CD4-positive, alpha-beta memory T cell (primary cell): Measurements from ENCODE around the gene EFCAB5. TPM values are rescaled to one million over a fixed set of nuclear protein-coding genes. Genes with fewer than 3 reads are reported as not detected.
A peak's percentile ranks its signal among the peaks of the same experiment; 100 is the strongest.
"Not testable (repeated sequence)": the region's sequence is repeated elsewhere in the genome, so short reads cannot be mapped to it uniquely, and the experiment has no call there.

Experiments used
- CTCF ChIA-PET: fragments of 350-600 bp; sonication (Branson Sonifier 250); formaldehyde crosslinking; loops from one replicate; lab custom pipeline; 2021; ENCODE audit warnings: inconsistent platforms; ENCODE audit not compliant: partially characterized antibody; lab: Charles Lee
- POLR2A ChIA-PET: fragments of 350-600 bp; sonication (Branson Sonifier 250); formaldehyde crosslinking; loops from one replicate; lab custom pipeline; 2021; ENCODE audit not compliant: partially characterized antibody; lab: Charles Lee
- DNase-seq, 5 donors: peaks; one replicate each; pipeline versions ENCODE4 v3.0.0 to v3.0.0-alpha.2; 2020 to 2022; ENCODE audit warnings: mixed read lengths in 1 of 5
- H3K27ac ChIP-seq: one replicate; pipeline ENCODE4 v1.7.0; 2013; ENCODE audit warnings: low read depth, low read length
- H3K27me3 ChIP-seq: 2 replicates; pipeline ENCODE4 v1.7.0; 2013; ENCODE audit warnings: mild to moderate bottlenecking, low read length, moderate library complexity; ENCODE audit not compliant: insufficient read depth
- H3K36me3 ChIP-seq: 2 replicates; pipeline ENCODE4 v1.7.0; 2013; ENCODE audit warnings: mild to moderate bottlenecking, low read length, moderate library complexity; ENCODE audit not compliant: insufficient read depth
- H3K4me1 ChIP-seq: 2 replicates; pipeline ENCODE4 v1.7.0; 2013; ENCODE audit warnings: mild to moderate bottlenecking, low read length, moderate library complexity; ENCODE audit not compliant: insufficient read depth
- H3K4me3 ChIP-seq, 2 donors: one replicate each; pipeline ENCODE4 v1.7.0; 2013; ENCODE audit warnings: low read length in 2 of 2, mild to moderate bottlenecking in 1 of 2
- H3K9me3 ChIP-seq, 2 donors: one replicate each; pipeline ENCODE4 v1.7.0; 2013; ENCODE audit warnings: low read length in 2 of 2, control low read depth in 1 of 2; ENCODE audit not compliant: control insufficient read depth in 1 of 2
- H3K27ac Mint-ChIP-seq, 7 donors: one replicate each; pipeline ENCODE4 v1.8.0; 2020 to 2021; ENCODE audit warnings: mixed read lengths in 7 of 7, mild to moderate bottlenecking in 6 of 7, inconsistent platforms in 3 of 7, moderate library complexity in 3 of 7
- H3K27me3 Mint-ChIP-seq, 2 donors: one replicate each; pipeline ENCODE4 v1.8.0; 2020 to 2021; ENCODE audit warnings: mixed read lengths in 2 of 2
- H3K36me3 Mint-ChIP-seq, 2 donors: one replicate each; pipeline ENCODE4 v1.8.0; 2020 to 2021; ENCODE audit warnings: mixed read lengths in 2 of 2, inconsistent platforms in 1 of 2, mild to moderate bottlenecking in 1 of 2
- H3K4me1 Mint-ChIP-seq, 4 donors: one replicate each; pipeline ENCODE4 v1.8.0; 2020 to 2021; ENCODE audit warnings: mixed read lengths in 4 of 4, mild to moderate bottlenecking in 1 of 4
- H3K4me3 Mint-ChIP-seq, 8 donors: one replicate each; pipeline ENCODE4 v1.8.0; 2020 to 2021; ENCODE audit warnings: mixed read lengths in 8 of 8, mild to moderate bottlenecking in 7 of 8, moderate library complexity in 6 of 8, inconsistent platforms in 3 of 8
- H3K9me3 Mint-ChIP-seq, 8 donors: one replicate each; pipeline ENCODE4 v1.8.0; 2020 to 2021; ENCODE audit warnings: mixed read lengths in 8 of 8, mild to moderate bottlenecking in 5 of 8, inconsistent platforms in 3 of 8, moderate library complexity in 1 of 8
- intact Hi-C: fragments of 100-400 bp; cut with micrococcal nuclease; formaldehyde crosslinking; loops from one replicate; pipeline ENCODE4 v1.15.1; 2023
- polyA plus RNA-seq, 2 donors: library from polyadenylated mRNA; unstranded; fragments of 300-500 nt; fragmentation: Illumina TruSeq; gene quantifications; one replicate each; pipeline ENCODE4 v1.2.3, GENCODE V29; 2021
- total RNA-seq, 2 experiments: library from RNA; stranded (reverse); gene quantifications; one replicate each; pipeline ENCODE4 v1.2.3, GENCODE V29; 2021

EFCAB5 gene
- total RNA-seq (1 to 10 TPM; 2.7 to 4.7 TPM), polyA plus RNA-seq (under 1 TPM; 0.39 to 0.71 TPM)

- intact Hi-C loops = no loop called here
- Mint-ChIP-seq H3K36me3 (no peaks in the 10 kb centered on the region), H3K4me1 (no peaks in the 10 kb centered on the region), H3K27me3 (no peaks in the 10 kb centered on the region), H3K4me3 (no peak within 1 kb of the TSS), H3K9me3 (no peaks in the 10 kb centered on the region), H3K27ac (no peak within 1 kb of the TSS)
- no peaks in the 10 kb centered on the region for H3K9me3 ChIP-seq
- CTCF ChIA-PET = interaction anchor here (4.1 kb wide), 1 partner anchor 10 kb away, joined by 29 read pairs; the partner anchor contains the start of gene SSH2
- H3K4me1 ChIP-seq = no peaks in the 10 kb centered on the region
- H3K4me3 ChIP-seq = no peak within 1 kb of the TSS
- POLR2A ChIA-PET = interaction anchor here (1.3 kb wide), 1 partner anchor 10 kb away, joined by 7 read pairs; no protein-coding TSS in a partner anchor
- no peaks in the 10 kb centered on the region for H3K36me3 ChIP-seq
- H3K27ac ChIP-seq = no peak within 1 kb of the TSS
- DNase-seq = no peak
- H3K27me3 ChIP-seq = no peaks in the 10 kb centered on the region
Measured at GRCh38 chr17:29941334-29941733, at the start of gene EFCAB5. EFCAB5 (plus strand) TSS chr17:29941634; CDS start chr17:29941797, 163 bp downstream.

GRCh38 chr17:29892201-29892600, 49.2 kb upstream of the EFCAB5 start:
- Histone ChIP-seq H3K4me3 (no peak overlapping the region), H3K27me3 (no peaks in the 10 kb centered on the region), H3K9me3 (no peaks in the 10 kb centered on the region), H3K36me3 (no peaks in the 10 kb centered on the region), H3K27ac (no peak overlapping the region), H3K4me1 (no peaks in the 10 kb centered on the region)
- CTCF ChIA-PET = interaction anchor here (1.0 to 1.6 kb wide), 4 partner anchors 24 to 84 kb away, joined by 3 to 6 read pairs (median 4); no protein-coding TSS in a partner anchor
- DNase-seq = no peak
- no peak overlapping the region for H3K27ac Mint-ChIP-seq
- H3K27me3 Mint-ChIP-seq = no peaks in the 10 kb centered on the region
- H3K4me1 Mint-ChIP-seq = peaks cover 11 to 34% (median 28%) of the 10 kb centered on the region in 4 donors
- intact Hi-C loops = loop anchor here (5.0 kb wide), 1 partner anchor 35 kb away; no protein-coding TSS in a partner anchor
- H3K9me3 Mint-ChIP-seq = peaks cover 0 to 6% (median 0%) of the 10 kb centered on the region in 8 donors
- POLR2A ChIA-PET = interaction anchor here (1.0 kb wide), 1 partner anchor 39 kb away, joined by 4 read pairs; no protein-coding TSS in a partner anchor
- H3K4me3 Mint-ChIP-seq = no peak overlapping the region
- peaks cover 8 to 22% of the 10 kb centered on the region in 2 donors for H3K36me3 Mint-ChIP-seq

DNA sequence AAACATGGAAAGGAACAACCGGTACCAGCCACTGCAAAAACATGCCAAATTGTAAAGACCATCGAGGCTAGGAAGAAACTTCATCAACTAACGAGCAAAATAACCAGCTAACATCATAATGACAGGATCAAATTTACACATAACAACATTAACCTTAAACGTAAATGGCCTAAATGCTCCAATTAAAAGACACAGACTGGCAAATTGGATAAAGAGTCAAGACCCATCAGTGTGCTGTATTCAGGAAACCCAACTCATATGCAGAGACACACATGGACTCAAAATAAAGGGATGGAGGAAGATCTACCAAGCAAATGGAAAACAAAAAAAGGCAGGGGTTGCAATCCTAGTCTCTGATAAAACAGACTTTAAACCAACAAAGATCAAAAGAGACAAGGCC, 44.3 kb upstream of the EFCAB5 start:
- POLR2A ChIA-PET, H3K9me3 Mint-ChIP-seq, intact Hi-C loops: not testable (repeated sequence)

DNA sequence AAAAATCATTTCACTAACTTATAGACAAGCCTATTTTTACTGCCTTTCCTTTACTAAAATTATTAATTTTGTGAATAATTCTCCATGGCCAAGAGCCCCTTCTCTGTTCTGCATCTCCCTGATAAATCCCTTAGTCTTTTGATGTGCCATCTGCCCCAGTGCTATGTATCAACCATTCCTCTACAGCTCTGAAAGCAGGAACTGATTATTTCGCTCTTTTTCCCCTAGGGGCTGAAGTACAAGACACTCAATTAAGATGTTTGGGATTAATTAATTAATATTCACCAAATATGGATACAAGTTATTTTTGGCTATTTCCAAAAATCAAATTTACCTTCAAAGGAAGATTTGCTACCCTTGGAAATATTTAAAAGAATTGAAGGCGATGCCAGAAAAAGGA, 38.0 kb upstream of the EFCAB5 start:
- Mint-ChIP-seq H3K27ac (no peak overlapping the region), H3K4me1 (peaks cover 22 to 44% (median 39%) of the 10 kb centered on the region in 4 donors), H3K27me3 (no peaks in the 10 kb centered on the region), H3K4me3 (no peak overlapping the region), H3K36me3 (peaks cover 1 to 15% of the 10 kb centered on the region in 2 donors), H3K9me3 (no peaks in the 10 kb centered on the region)
- Histone ChIP-seq H3K36me3 (no peaks in the 10 kb centered on the region), H3K4me3 (no peak overlapping the region), H3K27ac (no peak overlapping the region), H3K4me1 (peaks cover 29% of the 10 kb centered on the region), H3K9me3 (no peaks in the 10 kb centered on the region), H3K27me3 (no peaks in the 10 kb centered on the region)
- intact Hi-C loops = no loop called here
- ChIA-PET CTCF (interaction anchor here (1.8 kb wide), 1 partner anchor 11 kb away, joined by 5 read pairs; no protein-coding TSS in a partner anchor), POLR2A (no interaction called here)
- no peak for DNase-seq

More for the DNA sequence above, 44.3 kb upstream of the EFCAB5 start:
- H3K36me3 ChIP-seq, H3K9me3 ChIP-seq, CTCF ChIA-PET, H3K27me3 ChIP-seq, H3K4me3 ChIP-seq, H3K27me3 Mint-ChIP-seq, H3K4me1 ChIP-seq, H3K36me3 Mint-ChIP-seq, H3K27ac Mint-ChIP-seq, DNase-seq, H3K4me3 Mint-ChIP-seq, H3K27ac ChIP-seq: not testable (repeated sequence)
- H3K4me1 Mint-ChIP-seq = peaks cover 11 to 37% (median 26%) of the 10 kb centered on the region in 4 donors

DNA sequence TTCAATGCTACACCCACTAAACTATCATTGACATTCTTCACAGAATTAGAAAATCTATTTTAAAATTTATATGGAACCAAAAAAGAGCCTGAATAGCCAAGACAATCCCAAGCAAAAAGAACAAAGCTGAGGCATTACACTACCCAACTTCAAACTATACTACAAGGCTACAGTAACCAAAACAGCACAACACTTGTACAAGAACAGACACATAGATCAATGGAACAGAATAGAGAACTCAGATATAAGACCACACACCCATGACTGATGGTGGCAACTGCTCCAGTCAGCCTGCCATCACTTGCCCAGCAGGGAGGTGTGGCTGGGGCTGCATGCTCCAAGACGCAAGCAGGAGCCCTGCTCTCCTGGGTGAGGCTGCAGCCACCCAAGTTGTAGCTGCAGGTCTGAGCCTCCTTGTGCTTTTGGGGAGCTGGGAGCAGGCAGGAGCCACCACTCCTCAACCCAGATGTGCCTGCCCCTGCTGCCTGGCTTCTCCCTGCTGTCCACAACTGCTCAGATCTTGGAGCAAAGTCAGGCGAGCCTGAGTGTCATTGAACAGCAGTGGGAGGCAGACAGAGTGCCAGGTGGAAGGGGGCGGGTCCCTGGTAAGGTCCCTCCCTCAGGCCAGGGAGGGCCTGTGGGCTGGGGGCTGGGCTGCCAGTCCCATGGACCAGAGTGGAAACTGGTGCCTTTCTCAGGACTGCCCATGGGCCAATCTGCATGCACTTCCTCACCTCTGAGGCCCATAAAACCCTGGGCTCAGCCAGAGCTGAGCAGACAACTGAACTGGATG, 36.2 kb upstream of the EFCAB5 start:
- peak overlapping the region in 1 of 8 donors; percentile 19 for H3K4me3 Mint-ChIP-seq
- DNase-seq = no peak
- H3K4me1 Mint-ChIP-seq = peaks cover 28 to 53% (median 42%) of the 10 kb centered on the region in 4 donors
- intact Hi-C loops = no loop called here
- no peaks in the 10 kb centered on the region for H3K27me3 Mint-ChIP-seq
- H3K27ac ChIP-seq = no peak overlapping the region
- H3K9me3 ChIP-seq = no peaks in the 10 kb centered on the region
- H3K36me3 Mint-ChIP-seq = peaks cover 1 to 15% of the 10 kb centered on the region in 2 donors
- H3K4me1 ChIP-seq = peaks cover 29% of the 10 kb centered on the region
- POLR2A ChIA-PET = interaction anchor here (1.5 kb wide), 1 partner anchor 25 kb away, joined by 5 read pairs; the partner anchor contains the start of gene SSH2
- H3K27ac Mint-ChIP-seq = peak overlapping the region in 2 of 7 donors; percentile 44 to 48
- H3K4me3 ChIP-seq = no peak overlapping the region
- no peaks in the 10 kb centered on the region for H3K27me3 ChIP-seq
- CTCF ChIA-PET = interaction anchor here (1.8 kb wide), 1 partner anchor 9 kb away, joined by 5 read pairs; no protein-coding TSS in a partner anchor
- H3K9me3 Mint-ChIP-seq = no peaks in the 10 kb centered on the region
- H3K36me3 ChIP-seq = no peaks in the 10 kb centered on the region

DNA sequence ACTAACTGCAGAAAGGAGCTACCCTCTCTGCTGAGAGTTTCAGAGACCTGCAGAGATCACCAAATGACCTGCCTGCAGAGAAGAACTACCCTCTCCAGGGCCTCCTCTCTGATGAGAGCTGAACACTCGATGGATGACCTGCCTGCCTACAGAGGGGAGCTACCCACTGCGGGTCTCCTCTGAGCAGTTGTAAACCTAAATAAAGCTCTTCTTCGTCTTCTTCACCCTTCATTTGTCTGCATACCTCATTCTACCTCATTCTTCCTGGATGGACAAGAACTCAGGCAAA, 35.6 kb upstream of the EFCAB5 start:
- POLR2A ChIA-PET = interaction anchor here (1.5 kb wide), 1 partner anchor 25 kb away, joined by 5 read pairs; the partner anchor contains the start of gene SSH2
- H3K27ac Mint-ChIP-seq = no peak overlapping the region

GRCh38 chr17:29906969-29907368, 34.5 kb upstream of the EFCAB5 start:
- H3K27ac ChIP-seq = no peak overlapping the region
- no peaks in the 10 kb centered on the region for H3K36me3 ChIP-seq
- no peaks in the 10 kb centered on the region for H3K9me3 ChIP-seq
- POLR2A ChIA-PET = no interaction called here
- Mint-ChIP-seq H3K27me3 (no peaks in the 10 kb centered on the region), H3K4me1 (peaks cover 30 to 47% (median 43%) of the 10 kb centered on the region in 4 donors), H3K9me3 (no peaks in the 10 kb centered on the region), H3K4me3 (no peak overlapping the region), H3K36me3 (peaks cover 1 to 15% of the 10 kb centered on the region in 2 donors), H3K27ac (no peak overlapping the region)
- H3K27me3 ChIP-seq = no peaks in the 10 kb centered on the region
- peaks cover 21% of the 10 kb centered on the region for H3K4me1 ChIP-seq
- CTCF ChIA-PET = interaction anchor here (0.7 kb wide), 1 partner anchor 199 kb away, joined by 4 read pairs; no protein-coding TSS in a partner anchor
- H3K4me3 ChIP-seq = no peak overlapping the region
- DNase-seq = no peak
- intact Hi-C loops = no loop called here

More for the DNA sequence above, 35.6 kb upstream of the EFCAB5 start:
- Histone ChIP-seq H3K27me3 (no peaks in the 10 kb centered on the region), H3K36me3 (no peaks in the 10 kb centered on the region), H3K9me3 (no peaks in the 10 kb centered on the region), H3K4me1 (peaks cover 29% of the 10 kb centered on the region), H3K4me3 (no peak overlapping the region), H3K27ac (no peak overlapping the region)
- peaks cover 29 to 53% (median 43%) of the 10 kb centered on the region in 4 donors for H3K4me1 Mint-ChIP-seq
- H3K9me3 Mint-ChIP-seq = no peaks in the 10 kb centered on the region
- H3K27me3 Mint-ChIP-seq = no peaks in the 10 kb centered on the region
- CTCF ChIA-PET = no interaction called here
- intact Hi-C loops = no loop called here
- DNase-seq = no peak
- peaks cover 1 to 15% of the 10 kb centered on the region in 2 donors for H3K36me3 Mint-ChIP-seq
- peak overlapping the region in 1 of 8 donors; percentile 32 for H3K4me3 Mint-ChIP-seq
